Activated CD8-positive, alpha-beta memory T cell treated with anti-CD3 and anti-CD28 coated beads for 4 hours (primary cell): Measurements from ENCODE around the gene KMT2B.

Experiments
- DNase-seq, 2 donors: peaks; one replicate each; pipeline ENCODE4 v3.0.0-alpha.2; 2020; ENCODE audit warnings: low read depth in 2 of 2

KMT2B gene

DNA sequence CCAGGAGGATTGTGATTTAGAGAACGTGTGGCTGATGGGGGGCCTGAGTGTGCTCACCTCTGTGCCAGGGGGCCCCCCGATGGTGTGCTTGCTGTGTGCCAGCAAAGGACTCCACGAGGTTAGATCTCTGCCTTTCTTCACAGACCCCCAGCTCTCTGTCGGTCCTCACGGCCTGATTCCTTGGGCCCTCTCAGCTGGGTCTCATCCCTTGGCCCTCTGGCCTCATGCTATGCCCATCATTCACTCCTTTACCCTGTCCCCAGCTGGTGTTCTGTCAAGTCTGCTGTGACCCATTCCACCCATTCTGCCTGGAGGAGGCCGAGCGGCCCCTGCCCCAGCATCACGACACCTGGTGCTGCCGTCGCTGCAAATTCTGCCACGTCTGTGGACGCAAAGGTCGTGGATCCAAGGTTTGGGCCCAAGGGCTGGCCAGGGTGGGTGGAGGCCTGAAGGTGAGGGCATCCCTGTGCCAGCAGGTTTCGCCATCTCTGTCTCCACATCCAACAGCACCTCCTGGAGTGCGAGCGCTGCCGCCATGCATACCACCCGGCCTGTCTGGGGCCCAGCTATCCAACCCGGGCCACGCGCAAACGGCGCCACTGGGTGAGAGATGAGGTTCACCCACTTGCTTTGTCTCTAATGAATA, 7.5 kb downstream of the KMT2B start:
- DNase-seq = no peak

DNA sequence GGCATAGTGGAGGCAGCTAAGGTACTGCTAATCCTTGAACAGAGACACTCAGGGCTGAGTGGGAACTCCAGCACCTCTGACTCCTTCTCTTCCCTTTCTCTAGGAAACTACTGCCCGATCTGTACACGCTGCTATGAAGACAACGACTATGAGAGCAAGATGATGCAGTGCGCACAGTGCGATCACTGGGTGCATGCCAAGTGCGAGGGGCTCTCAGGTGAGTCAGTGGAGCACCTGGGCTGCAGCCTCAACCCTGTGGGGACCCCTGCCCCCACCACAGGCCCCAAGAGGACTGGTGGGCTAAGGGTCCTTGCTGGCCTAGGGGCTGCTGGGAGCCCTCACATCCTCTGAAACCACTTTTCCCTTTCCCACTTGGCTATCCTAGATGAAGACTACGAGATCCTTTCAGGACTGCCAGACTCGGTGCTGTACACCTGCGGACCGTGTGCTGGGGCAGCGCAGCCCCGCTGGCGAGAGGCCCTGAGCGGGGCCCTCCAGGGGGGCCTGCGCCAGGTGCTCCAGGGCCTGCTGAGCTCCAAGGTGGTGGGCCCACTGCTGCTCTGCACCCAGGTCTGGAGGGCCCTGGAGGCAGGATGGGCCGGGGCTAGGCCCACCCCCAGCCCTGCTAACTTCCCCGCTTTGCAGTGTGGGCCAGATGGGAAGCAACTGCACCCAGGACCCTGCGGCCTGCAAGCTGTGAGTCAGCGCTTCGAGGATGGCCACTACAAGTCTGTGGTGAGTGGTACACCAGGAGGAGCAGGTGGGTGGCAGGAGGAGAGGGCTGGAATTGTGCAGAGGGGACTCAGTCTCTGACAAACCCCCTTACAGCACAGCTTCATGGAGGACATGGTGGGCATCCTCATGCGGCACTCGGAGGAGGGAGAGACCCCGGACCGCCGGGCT, 9.5 kb downstream of the KMT2B start:
- DNase-seq = no peak

DNA sequence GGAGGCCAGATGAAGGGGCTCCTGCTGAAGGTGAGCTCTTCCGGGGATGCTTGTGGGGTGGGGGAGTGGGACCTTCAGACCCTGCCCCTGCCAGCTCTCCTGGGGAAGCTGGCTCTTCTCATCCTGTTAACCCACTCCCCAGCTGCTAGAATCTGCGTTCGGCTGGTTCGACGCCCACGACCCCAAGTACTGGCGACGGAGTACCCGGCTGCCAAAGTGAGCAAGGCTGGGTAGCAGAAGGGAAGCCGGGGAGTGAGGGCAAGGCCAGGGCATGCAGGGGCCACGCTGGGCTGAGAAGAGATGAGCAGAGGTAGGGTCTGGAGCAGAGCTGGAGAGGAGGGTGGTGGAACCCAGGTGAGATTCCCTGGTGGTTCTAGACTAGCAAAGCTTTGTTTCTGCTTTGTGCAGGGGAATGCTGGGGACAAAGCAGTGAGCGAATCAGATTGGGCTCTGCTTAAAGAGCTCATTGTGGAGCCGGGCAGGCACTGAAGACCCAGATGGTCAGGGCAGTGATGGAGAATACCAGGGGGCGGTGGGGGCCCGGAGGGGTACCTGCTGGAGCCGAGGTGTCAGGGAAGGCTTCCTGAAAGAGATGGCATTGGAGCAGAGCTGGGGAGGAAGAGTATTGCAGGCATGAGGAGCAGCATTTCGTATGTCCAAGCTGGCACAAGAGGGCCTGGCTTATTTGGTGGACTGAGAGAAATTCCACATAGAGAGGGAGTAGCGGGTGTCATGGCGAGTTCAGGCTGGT, 10.3 kb downstream of the KMT2B start:
- no peak for DNase-seq

DNA sequence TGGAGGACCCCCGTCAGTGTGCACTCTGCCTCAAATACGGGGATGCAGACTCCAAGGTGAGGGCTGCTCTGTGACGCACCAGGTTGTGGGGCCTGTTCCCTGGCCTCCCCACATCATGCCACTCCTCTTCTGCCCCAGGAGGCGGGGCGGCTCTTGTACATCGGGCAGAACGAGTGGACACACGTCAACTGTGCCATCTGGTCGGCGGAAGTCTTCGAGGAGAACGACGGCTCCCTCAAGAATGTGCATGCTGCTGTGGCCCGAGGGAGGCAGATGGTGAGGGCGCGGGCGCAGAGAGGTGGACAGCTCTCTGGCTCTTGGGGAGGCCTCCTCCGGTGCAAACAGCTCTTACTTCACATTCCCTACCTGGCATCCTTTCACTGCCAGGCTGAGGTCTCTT, 11.2 kb downstream of the KMT2B start:
- DNase-seq = no peak

DNA sequence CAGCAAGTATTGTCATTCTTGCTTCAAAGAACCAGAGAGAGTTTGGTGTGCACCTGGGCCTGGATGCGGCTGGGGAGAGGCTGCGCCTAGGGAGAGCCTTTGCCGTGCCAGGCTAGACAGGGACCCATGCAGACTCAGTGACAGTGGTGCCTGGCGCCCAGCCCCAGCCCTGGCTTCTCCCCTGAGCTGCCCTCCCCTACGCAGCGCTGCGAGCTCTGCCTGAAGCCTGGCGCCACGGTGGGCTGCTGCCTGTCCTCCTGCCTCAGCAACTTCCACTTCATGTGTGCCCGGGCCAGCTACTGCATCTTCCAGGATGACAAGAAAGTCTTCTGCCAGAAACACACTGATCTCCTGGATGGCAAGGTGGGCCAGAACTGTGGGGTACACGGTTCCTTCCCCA, 12.0 kb downstream of the KMT2B start:
- no peak for DNase-seq

DNA sequence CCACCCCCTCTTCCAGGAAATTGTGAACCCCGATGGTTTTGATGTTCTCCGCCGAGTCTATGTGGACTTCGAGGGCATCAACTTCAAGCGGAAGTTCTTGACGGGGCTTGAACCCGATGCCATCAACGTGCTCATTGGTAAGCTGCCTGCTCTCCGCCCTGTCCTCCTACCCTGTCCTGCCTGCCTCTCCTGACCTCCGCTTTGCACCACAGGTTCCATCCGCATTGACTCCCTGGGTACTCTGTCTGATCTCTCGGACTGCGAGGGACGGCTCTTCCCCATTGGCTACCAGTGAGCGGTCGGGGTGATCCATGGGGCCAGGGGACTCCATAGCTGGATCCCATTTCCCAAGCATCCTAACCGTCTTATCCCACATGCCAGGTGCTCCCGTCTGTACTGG, 12.5 kb downstream of the KMT2B start:
- DNase-seq = no peak

DNA sequence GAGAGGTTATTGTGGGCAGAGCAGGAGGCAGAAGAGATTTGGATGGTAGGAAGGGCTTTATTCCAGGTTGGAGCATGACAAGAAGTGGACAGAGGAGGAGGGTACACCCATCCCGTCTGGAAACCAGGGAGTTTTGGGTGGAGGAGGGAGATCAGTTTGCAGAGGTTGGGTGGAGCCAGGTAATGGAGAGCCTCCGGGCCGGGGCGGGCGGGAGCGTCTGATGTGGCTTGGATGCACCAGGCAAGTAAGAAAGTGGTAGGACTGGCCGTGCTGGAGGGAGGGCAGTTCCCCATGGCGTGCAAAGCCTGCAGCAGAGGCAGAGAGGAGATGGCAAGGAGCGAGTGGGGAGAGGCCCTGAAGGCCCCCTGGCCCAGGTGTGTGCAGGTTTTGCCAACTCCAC, 13.6 kb downstream of the KMT2B start:
- no peak for DNase-seq

DNA sequence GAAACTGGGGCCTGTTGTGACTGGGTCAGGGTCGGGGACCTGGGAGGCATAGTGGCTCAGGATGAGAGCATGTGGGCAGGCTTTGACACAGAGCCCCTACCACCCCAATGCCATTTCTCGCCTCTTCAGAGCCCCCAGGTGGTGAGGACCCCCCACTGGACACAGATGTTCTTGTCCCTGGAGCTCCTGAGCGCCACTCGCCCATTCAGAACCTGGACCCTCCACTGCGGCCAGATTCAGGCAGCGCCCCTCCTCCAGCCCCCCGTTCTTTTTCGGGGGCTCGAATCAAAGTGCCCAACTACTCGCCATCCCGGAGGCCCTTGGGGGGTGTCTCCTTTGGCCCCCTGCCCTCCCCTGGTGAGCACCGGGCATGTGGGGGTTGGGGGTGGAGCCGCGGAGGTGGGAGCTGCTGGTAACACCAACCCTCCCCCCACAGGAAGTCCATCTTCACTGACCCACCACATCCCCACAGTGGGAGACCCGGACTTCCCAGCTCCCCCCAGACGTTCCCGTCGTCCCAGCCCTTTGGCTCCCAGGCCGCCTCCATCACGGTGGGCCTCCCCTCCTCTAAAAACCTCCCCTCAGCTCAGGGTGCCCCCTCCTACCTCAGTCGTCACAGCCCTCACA, 14.1 kb downstream of the KMT2B start:
- DNase-seq = no peak

DNA sequence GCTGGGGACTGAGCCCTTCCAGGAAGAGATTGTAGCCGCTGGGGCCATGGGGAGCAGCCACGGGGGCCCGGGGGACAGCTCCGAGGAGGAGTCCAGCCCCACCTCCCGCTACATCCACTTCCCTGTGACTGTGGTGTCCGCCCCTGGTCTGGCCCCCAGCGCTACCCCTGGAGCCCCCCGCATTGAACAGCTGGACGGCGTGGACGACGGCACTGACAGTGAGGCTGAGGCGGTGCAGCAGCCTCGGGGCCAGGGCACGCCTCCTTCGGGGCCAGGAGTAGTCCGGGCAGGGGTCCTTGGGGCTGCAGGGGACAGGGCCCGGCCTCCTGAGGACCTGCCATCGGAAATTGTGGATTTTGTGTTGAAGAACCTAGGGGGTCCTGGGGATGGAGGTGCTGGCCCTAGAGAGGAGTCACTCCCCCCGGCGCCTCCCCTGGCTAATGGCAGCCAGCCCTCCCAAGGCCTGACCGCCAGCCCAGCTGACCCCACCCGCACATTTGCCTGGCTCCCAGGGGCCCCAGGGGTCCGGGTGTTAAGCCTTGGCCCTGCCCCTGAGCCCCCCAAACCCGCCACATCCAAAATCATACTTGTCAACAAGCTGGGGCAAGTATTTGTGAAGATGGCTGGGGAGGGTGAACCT, 14.9 kb downstream of the KMT2B start:
- no peak for DNase-seq

DNA sequence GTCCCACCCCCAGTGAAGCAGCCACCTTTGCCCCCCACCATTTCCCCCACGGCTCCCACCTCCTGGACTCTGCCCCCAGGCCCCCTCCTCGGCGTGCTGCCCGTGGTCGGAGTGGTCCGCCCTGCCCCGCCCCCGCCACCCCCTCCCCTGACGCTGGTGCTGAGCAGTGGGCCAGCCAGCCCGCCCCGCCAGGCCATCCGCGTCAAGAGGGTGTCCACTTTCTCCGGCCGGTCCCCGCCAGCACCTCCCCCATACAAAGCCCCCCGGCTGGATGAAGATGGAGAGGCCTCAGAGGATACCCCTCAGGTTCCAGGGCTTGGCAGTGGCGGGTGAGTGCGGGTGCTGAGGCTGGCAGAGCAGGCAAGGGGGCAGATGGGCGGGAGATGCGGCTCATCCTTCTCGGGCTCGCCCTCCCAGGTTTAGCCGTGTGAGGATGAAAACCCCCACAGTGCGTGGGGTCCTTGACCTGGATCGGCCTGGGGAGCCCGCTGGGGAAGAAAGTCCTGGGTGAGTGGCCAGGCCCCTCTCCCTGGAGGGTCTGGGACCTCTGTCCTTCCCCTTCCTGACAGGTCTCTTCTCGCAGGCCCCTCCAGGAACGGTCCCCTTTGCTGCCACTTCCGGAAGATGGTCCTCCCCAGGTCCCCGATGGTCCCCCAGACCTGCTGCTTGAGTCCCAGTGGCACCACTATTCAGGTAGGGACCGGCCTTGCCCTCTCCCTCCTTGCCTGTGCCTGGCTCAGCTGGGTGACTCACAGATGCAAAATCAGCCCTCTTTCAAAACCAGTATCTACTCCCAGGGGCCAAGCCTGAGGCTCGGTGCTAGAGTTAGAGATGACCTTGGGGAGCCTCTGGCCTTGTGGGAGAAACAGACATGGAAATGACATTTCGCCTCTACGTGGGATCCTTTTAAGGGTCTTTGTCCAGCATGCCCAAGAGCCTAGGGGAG, 15.7 kb downstream of the KMT2B start:
- DNase-seq = no peak

DNA sequence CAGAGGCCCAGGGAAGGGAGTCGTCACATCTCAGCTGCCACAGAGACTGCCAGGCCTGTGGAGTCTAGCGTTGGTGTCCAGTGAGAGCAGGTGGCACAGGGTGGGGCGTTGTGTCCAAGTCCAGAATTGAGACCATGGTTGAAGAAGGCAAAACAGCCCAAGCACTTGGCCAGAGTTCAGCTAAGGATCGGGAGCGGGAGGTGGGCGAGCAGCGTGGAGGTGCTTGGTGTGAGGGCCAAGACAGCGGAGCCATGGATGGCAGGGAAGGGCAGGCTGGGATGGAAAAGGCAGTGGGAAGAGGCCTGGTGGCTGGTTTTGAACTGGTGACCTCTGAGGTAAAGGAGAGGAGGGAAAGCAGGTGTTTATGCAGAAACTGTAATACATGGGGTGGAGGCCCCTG, 16.5 kb downstream of the KMT2B start:
- DNase-seq = no peak

DNA sequence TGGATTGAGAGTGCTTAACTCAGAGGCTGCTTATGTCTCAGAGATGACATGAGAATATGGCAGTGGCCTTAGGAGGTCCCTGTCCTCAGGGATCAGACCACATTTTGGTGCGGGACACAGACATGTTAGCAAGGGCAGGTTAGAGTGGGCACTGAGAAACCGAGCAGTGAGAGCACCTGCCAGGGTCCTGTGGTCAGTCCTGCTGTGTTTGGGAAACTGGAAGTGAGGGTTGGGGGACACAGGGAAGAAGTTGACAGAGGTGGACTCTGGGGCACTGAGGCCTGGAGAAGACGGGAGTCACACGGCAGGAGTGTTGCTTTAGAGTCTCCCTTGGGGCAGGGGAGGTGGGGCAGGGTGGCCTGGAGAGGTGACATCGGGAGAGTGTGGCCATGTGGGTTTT, 17.1 kb downstream of the KMT2B start:
- DNase-seq = no peak

DNA sequence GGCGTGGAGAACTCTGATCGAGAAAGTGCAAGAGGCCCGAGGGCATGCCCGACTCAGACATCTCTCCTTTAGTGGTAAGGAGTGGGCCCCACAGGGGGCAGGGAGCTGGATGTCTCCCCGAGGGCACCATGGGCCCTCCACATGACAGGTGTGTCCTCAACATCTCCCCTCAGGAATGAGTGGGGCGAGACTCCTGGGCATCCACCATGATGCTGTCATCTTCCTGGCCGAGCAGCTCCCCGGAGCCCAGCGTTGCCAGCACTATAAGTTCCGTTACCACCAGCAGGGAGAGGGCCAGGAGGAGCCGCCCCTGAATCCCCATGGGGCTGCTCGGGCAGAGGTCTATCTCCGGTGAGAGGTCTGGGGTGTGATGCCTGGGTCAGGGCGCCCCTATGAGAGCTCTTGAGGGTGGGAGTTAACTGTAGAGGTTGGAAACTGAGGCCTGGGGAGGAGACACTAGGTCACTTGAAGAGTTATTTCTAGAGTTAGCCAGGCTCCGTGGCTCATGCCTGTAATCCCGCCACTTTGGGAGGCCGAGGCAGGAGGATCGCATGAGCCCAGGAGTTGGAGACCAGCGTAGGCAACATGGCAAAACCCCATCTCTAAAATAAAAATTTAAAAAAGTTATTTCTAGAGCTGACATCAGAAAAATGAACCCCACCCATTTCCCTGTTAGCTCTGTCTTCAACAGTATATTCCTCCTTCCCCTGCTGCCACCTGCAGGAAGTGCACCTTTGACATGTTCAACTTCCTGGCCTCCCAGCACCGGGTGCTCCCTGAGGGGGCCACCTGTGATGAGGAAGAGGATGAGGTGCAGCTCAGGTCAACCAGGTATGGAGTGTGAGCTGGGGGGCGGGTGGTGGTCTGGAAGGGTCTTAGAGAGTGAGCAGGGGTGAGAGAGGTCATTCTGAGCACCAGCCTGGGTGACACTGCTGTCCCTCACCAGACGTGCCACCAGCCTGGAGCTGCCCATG, 19.4 kb downstream of the KMT2B start:
- no peak for DNase-seq

DNA sequence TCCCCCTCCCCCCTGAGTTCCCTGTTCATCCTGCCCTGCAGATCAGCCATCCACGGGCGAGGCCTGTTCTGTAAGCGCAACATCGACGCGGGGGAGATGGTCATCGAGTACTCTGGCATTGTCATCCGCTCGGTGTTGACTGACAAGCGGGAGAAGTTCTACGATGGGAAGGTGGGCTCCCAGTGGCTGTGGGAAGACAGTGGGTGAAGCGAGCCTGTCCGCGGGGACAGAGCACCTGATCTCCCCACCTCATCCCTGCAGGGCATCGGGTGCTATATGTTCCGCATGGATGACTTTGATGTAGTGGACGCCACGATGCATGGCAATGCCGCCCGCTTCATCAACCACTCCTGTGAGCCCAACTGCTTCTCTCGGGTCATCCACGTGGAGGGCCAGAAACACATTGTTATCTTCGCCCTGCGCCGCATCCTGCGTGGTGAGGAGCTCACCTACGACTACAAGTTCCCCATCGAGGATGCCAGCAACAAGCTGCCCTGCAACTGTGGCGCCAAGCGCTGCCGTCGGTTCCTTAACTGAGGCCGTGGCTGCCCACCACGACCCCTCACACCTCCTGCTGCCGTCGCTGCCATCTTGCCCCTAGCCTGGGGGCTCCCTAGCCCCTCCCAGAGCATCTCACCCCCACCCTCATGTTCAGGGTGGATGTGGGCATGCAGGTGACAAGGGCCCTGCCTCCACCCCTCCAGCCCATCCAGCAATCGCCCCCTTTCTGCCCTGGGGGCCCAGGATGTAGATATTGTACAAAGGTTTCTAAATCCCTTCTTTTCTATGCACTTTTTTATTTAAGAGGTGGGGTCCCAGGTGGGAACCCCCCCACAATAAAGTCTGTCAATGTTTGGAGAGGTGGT, 20.5 kb downstream of the KMT2B start:
- no peak for DNase-seq

DNA sequence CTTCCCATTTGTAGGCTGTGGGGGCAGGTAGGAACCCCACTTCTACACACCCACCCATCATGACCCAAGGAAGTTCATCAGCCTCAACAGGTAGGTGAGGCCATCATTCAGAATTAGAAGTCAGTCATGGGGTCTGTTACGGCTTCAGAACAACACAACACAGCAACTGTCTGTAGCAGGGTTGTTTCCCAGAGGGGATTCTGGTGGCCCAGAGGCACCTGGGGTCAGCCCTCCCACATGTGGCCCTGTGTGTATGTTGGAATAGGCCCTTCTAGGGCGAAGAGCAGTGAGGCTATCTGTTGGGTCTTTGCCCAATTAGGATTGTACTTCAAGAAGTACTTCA, 21.1 kb downstream of the KMT2B start:
- no peak for DNase-seq

DNA sequence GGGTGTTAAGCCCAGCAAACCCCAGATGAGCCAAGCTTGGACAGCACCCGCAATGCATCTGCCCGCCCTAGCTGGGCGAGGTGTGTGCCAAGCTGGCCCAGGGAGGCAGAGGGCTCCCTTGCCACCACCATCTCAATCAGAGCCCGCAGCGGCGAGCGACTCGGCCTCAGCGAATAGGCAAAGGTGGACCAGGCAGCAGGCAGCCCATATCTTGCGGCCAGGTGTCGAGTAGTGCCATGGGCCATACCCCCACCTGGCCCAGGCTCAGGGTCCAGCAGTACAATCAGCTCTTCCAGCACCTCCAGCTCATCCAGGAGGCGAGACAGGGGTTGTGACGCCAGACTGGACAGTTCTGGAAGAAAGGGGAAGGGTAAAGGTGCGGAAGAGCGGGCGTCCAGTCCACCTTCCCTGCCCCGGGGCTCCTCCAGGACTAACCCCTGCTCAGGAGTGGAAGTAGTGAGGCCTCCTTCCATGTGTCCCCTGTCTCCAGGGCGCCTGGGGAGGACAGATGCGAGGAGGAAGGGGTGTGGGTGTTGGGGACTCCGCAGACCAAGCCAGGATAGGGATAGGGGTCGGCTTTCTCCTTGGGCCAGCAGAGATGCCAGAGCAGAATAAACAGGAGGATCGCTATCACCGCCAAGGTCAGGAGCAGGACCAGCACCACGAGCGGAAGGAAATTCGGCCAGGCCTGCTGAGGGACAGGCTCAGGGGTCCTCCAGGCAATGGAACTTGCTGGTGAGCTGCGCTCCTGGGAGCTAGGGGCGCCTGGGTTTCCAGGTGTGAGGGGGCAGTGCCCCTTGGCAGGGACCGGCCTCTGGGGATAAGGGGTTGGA, 21.7 kb downstream of the KMT2B start:
- no peak for DNase-seq

DNA sequence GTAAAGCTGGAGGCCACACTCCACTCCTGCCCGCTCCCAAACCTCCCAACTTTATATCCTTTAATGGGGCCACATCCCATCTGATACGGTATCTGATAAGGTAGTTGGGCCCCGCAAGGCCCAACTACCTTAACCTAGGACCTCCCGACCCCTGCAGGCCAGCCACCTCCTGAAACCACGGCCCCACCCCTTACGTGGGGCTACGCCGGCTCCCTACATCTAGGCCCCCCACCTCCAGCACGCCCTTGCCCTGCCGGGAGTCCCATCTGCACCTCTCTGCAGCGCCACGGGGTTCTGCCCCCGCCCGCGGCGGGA, 22.3 kb downstream of the KMT2B start:
- DNase-seq = no peak
